RWPE1 (cell line): ENCODE data around the gene SLC9A5.

Experiments used
- CTCF ChIA-PET: fragments of 350-600 bp; sonication (Branson Sonifier 250); formaldehyde crosslinking; extraction: SDS; loops from one replicate; lab custom pipeline; 2021; lab: Yijun Ruan, JAX
- POLR2A ChIA-PET: fragments of 400-600 bp; formaldehyde crosslinking; extraction: SDS; loops from one replicate; lab custom pipeline; 2020; ENCODE audit warnings: antibody characterized with exemption; ENCODE audit not compliant: low non-redundant PET; lab: Yijun Ruan, JAX
- DNase-seq: peaks from one replicate; pipeline ENCODE4 v3.0.0; 2012; ENCODE audit warnings: low spot score
- H3K27ac ChIP-seq: fragments of 450-650 bp; 2 replicates; pipeline ENCODE4 v1.5.1; 2017
- CTCF ChIP-seq: fragments of 450-650 bp; conservative IDR thresholded peaks from 2 replicates; pipeline ENCODE4 v1.5.1; 2017; ENCODE audit warnings: low read depth, mild to moderate bottlenecking

SLC9A5 gene

GRCh38 chr16:67226804-67227566 lies 21.8 kb upstream of the SLC9A5 start, which contains the start of gene TMEM208:
TMEM208 (plus strand) TSS chr16:67227130; CDS start chr16:67227219, 89 bp downstream.
- ChIA-PET CTCF (interaction anchor here (0.9 to 2.5 kb wide), 3 partner anchors 11 to 42 kb away, joined by 3 to 14 read pairs (median 4); partner anchors contain the start of gene ELMO3), POLR2A (interaction anchor here (0.7 to 1.2 kb wide), 2 partner anchors 9 to 19 kb away, joined by 3 to 11 read pairs; no protein-coding TSS in a partner anchor)
- 0 out of 2 replicates have a peak, but pooled peaks have one; percentile 9 for TF ChIP-seq CTCF
- peak within 1 kb of the TSS; percentile 74 for H3K27ac ChIP-seq
- DNase-seq: peak; percentile 92

GRCh38 chr16:67227567-67227921 lies 21.2 kb upstream of the SLC9A5 start:
- no peak for DNase-seq
- no peak for TF ChIP-seq CTCF
- POLR2A ChIA-PET: interaction anchor here (0.7 to 1.2 kb wide), 2 partner anchors 9 to 19 kb away, joined by 3 to 11 read pairs; no protein-coding TSS in a partner anchor
- CTCF ChIA-PET: interaction anchor here (0.9 to 2.5 kb wide), 2 partner anchors 10 to 29 kb away, joined by 3 to 14 read pairs; partner anchors contain the start of gene ELMO3
- peak overlapping the region; percentile 74 for H3K27ac ChIP-seq

GRCh38 chr16:67228034-67228785 lies 20.6 kb upstream of the SLC9A5 start:
- no peak for TF ChIP-seq CTCF
- ChIA-PET CTCF (interaction anchor here (0.8 to 2.5 kb wide), 3 partner anchors 18 to 30 kb away, joined by 3 to 14 read pairs (median 3); partner anchors contain the start of gene ELMO3), POLR2A (interaction anchor here (0.8 to 1.2 kb wide), 2 partner anchors 16 to 20 kb away, joined by 3 to 4 read pairs; no protein-coding TSS in a partner anchor)
- no peak for DNase-seq
- H3K27ac ChIP-seq: no peak overlapping the region

GRCh38 chr16:67228905-67229304 lies 19.9 kb upstream of the SLC9A5 start:
- ChIA-PET POLR2A (interaction anchor here (0.8 to 1.2 kb wide), 2 partner anchors 15 to 21 kb away, joined by 3 to 4 read pairs; no protein-coding TSS in a partner anchor), CTCF (interaction anchor here (1.2 kb wide), 1 partner anchor 30 kb away, joined by 3 read pairs; the partner anchor contains the start of gene ELMO3)
- TF ChIP-seq CTCF: no peak

GRCh38 chr16:67229906-67230808 lies 18.6 kb upstream of the SLC9A5 start:
- POLR2A ChIA-PET: no interaction called here
- H3K27ac ChIP-seq: peak overlapping the region; percentile 92
- CTCF ChIA-PET: interaction anchor here (0.6 kb wide), 2 partner anchors 32 to 169 kb away, joined by 3 to 5 read pairs; no protein-coding TSS in a partner anchor
- DNase-seq: no peak
- TF ChIP-seq CTCF: no peak

More at GRCh38 chr16:67228905-67229304, 19.9 kb upstream of the SLC9A5 start:
- no peak overlapping the region for H3K27ac ChIP-seq
- DNase-seq: no peak
